HepG2 (cell line): ENCODE data around the gene MPPE1. TPM values are rescaled to one million over a fixed set of nuclear protein-coding genes. Genes with fewer than 3 reads are reported as not detected.

Experiments used
- EP300 ChIP-seq, 3 experiments: sonication (generic) in 1 of 3; formaldehyde crosslinking in 1 of 3; IDR thresholded peaks; 2 replicates each; pipeline versions ENCODE4 v1.5.1 to v1.6.1; 2011 to 2020; ENCODE audit warnings: low read depth in 2 of 3, low read length in 2 of 3, borderline replicate concordance in 1 of 3, improper control_type of control experiment in 1 of 3, mild to moderate bottlenecking in 1 of 3, missing genetic modification reagents in 1 of 3, moderate library complexity in 1 of 3
- FOXP1 ChIP-seq, 2 experiments: fragments of 450-650 bp in 1 of 2; IDR thresholded peaks; 2 replicates each; pipeline ENCODE4 v1.6.1; 2017 to 2018; ENCODE audit warnings: antibody characterized with exemption in 1 of 2
- HOXA3 ChIP-seq: sonication (generic); formaldehyde crosslinking; IDR thresholded peaks from 2 replicates; pipeline ENCODE4 v1.5.0; 2020; ENCODE audit warnings: missing genetic modification reagents
- KAT7 ChIP-seq: IDR thresholded peaks from 2 replicates; pipeline ENCODE4 v1.6.1; 2018; ENCODE audit warnings: borderline replicate concordance, missing compliant biosample characterization
- MLLT10 ChIP-seq: sonication (generic); formaldehyde crosslinking; IDR thresholded peaks from 2 replicates; pipeline ENCODE4 v1.4.0; 2020; ENCODE audit warnings: missing genetic modification reagents
- NFRKB ChIP-seq: fragments of 450-650 bp; IDR thresholded peaks from 2 replicates; pipeline ENCODE4 v1.6.1; 2017
- NR2F1 ChIP-seq, 2 experiments: fragments of 450-650 bp in 1 of 2; formaldehyde crosslinking in 1 of 2; IDR thresholded peaks; 2 replicates each; pipeline versions ENCODE4 v1.5.0 to v1.6.1; 2016 to 2020; ENCODE audit warnings: mild to moderate bottlenecking in 1 of 2, missing compliant biosample characterization in 1 of 2, missing genetic modification reagents in 1 of 2, moderate library complexity in 1 of 2
- REST ChIP-seq, 2 experiments: IDR thresholded peaks; 2 replicates each; pipeline ENCODE4 v1.6.1; 2011 to 2012; ENCODE audit warnings: low read length in 2 of 2, borderline replicate concordance in 1 of 2, low read depth in 1 of 2, mild to moderate bottlenecking in 1 of 2, moderate library complexity in 1 of 2
- SALL2 ChIP-seq: sonication (generic); formaldehyde crosslinking; IDR thresholded peaks from 2 replicates; pipeline ENCODE4 v1.8.1; 2023; ENCODE audit warnings: mild to moderate bottlenecking, missing genetic modification reagents, inconsistent platforms
- SKIL ChIP-seq: sonication (generic); formaldehyde crosslinking; IDR thresholded peaks from 2 replicates; pipeline ENCODE4 v1.8.0; 2022; ENCODE audit warnings: missing genetic modification reagents, mild to moderate bottlenecking, moderate library complexity, borderline replicate concordance
- SP140L ChIP-seq: sonication (generic); formaldehyde crosslinking; IDR thresholded peaks from 2 replicates; pipeline ENCODE4 v1.4.0; 2020; ENCODE audit warnings: missing genetic modification reagents, borderline replicate concordance
- TFE3 ChIP-seq: IDR thresholded peaks from 2 replicates; pipeline ENCODE4 v1.6.1; 2016
- ZBTB46 ChIP-seq: sonication (generic); formaldehyde crosslinking; IDR thresholded peaks from 2 replicates; pipeline ENCODE4 v1.4.0; 2020; ENCODE audit warnings: mild to moderate bottlenecking, missing genetic modification reagents, borderline replicate concordance
- ZFP36L1 ChIP-seq: sonication (generic); formaldehyde crosslinking; IDR thresholded peaks from 2 replicates; pipeline ENCODE4 v1.8.0; 2022; ENCODE audit warnings: mild to moderate bottlenecking, missing genetic modification reagents, moderate library complexity
- ZFP62 ChIP-seq: sonication (generic); formaldehyde crosslinking; IDR thresholded peaks from 2 replicates; pipeline ENCODE4 v1.4.0; 2020; ENCODE audit warnings: missing genetic modification reagents
- ZNF263 ChIP-seq: sonication (generic); formaldehyde crosslinking; IDR thresholded peaks from 2 replicates; pipeline ENCODE4 v1.4.0; 2020; ENCODE audit warnings: missing genetic modification reagents
- ZNF33B ChIP-seq: sonication (generic); formaldehyde crosslinking; IDR thresholded peaks from 2 replicates; pipeline ENCODE4 v1.5.1; 2020; ENCODE audit warnings: mild to moderate bottlenecking, missing genetic modification reagents
- ZNF431 ChIP-seq: sonication (generic); formaldehyde crosslinking; IDR thresholded peaks from 2 replicates; pipeline ENCODE4 v1.9.0; 2022; ENCODE audit warnings: missing genetic modification reagents, low read depth, mild to moderate bottlenecking, borderline replicate concordance
- ZNF775 ChIP-seq: sonication (generic); formaldehyde crosslinking; IDR thresholded peaks from 2 replicates; pipeline ENCODE4 v1.4.0; 2020; ENCODE audit warnings: missing genetic modification reagents, mild to moderate bottlenecking, moderate library complexity, borderline replicate concordance
- polyA plus RNA-seq, 8 experiments: library from polyadenylated mRNA; depleted of rRNA in 3 of 8; stranded (reverse) in 7 of 8; unstranded in 1 of 8; fragments of >200 nt; fragmentation: Illumina TruSeq in 4 of 8; extraction: Trizol in 4 of 8; gene quantifications; 2 replicates each; pipeline versions ENCODE4 v1.2.1 to v1.2.3, GENCODE V29; 2011 to 2016; ENCODE audit warnings: low read depth in 4 of 8, missing spikeins in 1 of 8, mixed read lengths in 1 of 8; ENCODE audit not compliant: insufficient read depth in 1 of 8
- total RNA-seq, 5 experiments: library from RNA; depleted of rRNA; stranded (reverse); fragments of >200 nt; fragmentation: Illumina TruSeq; extraction: Trizol; gene quantifications; 2 replicates each; pipeline ENCODE4 v1.2.3, GENCODE V29; 2016; ENCODE audit warnings: low read depth in 1 of 5

The MPPE1 gene
- total and polyA plus RNA-seq, 2 of the 13 experiments (the other 11 are each of a cell fraction or from before 2014, with no cell fraction given): 9.6 to 11.9 TPM

- TF ChIP-seq TFE3: no peak
- TF ChIP-seq NFRKB: no peak
- no peak for TF ChIP-seq EP300 (IDR thresholded peaks at IDR 0.05; ENCODE audit: low read depth in 2 of 2, low read length in 2 of 2)
- no peak for TF ChIP-seq EP300 (CRISPR knock-in tag; IDR thresholded peaks at IDR 0.05; ENCODE audit: borderline replicate concordance)
- TF ChIP-seq MLLT10: no peak
- TF ChIP-seq SALL2: peak; percentile 31; the same call in 1 of the 2 replicates
- TF ChIP-seq KAT7: no peak; the same call in 1 of the 2 replicates
- no peak; a peak in 1 of 4 replicates for TF ChIP-seq REST (IDR thresholded peaks at IDR 0.05; ENCODE audit: borderline replicate concordance in 1 of 2, low read depth in 1 of 2, low read length in 2 of 2)
- no peak for TF ChIP-seq ZNF431 (CRISPR knock-in tag)
- no peak for TF ChIP-seq ZNF33B
- no peak for TF ChIP-seq ZFP36L1
- no peak for TF ChIP-seq ZNF775 (CRISPR knock-in tag)
- no peak for TF ChIP-seq FOXP1 (IDR thresholded peaks at IDR 0.05)
- TF ChIP-seq FOXP1 (CRISPR knock-in tag; IDR thresholded peaks at IDR 0.05): no peak
- no peak for TF ChIP-seq ZBTB46
- TF ChIP-seq HOXA3 (CRISPR knock-in tag): peak; percentile 66; the same call in 1 of the 2 replicates
- no peak for TF ChIP-seq SKIL (CRISPR knock-in tag)
- no peak for TF ChIP-seq SP140L (CRISPR knock-in tag)
- no peak for TF ChIP-seq NR2F1 (CRISPR knock-in tag; IDR thresholded peaks at IDR 0.05)
- TF ChIP-seq ZFP62 (CRISPR knock-in tag): no peak
- peak; percentile 99 for TF ChIP-seq ZNF263
Measured at GRCh38 chr18:11908182-11909060, at the start of gene MPPE1 (continued).
